Upper lobe of left lung (tissue), 6 donors: Measurements from ENCODE around the gene BNIP1. TPM values are rescaled to one million over a fixed set of nuclear protein-coding genes. Genes with fewer than 3 reads are reported as not detected.
A peak's percentile ranks its signal among the peaks of the same experiment; 100 is the strongest.

ENCODE experiments used
- ATAC-seq, 2 donors: fragments of 200-7000 bp; cut with Tn5 transposase; one replicate each; pipeline ENCODE4 v1.9.1; 2022; ENCODE audit warnings: mild to moderate bottlenecking in 2 of 2, moderate library complexity in 2 of 2; ENCODE audit not compliant: low FRiP score in 2 of 2
- DNase-seq, 2 donors: peaks; one replicate each; pipeline ENCODE4 v3.0.0-alpha.2; 2019 to 2020
- H3K27ac ChIP-seq, 4 donors: fragments of 200-600 bp; sonication (generic); one replicate each; pipeline ENCODE4 v1.5.1; 2016 to 2019
- H3K27me3 ChIP-seq, 4 donors: fragments of 200-600 bp; sonication (generic); one replicate each; pipeline ENCODE4 v1.5.1; 2017 to 2019
- H3K36me3 ChIP-seq, 4 donors: fragments of 200-600 bp; sonication (generic); one replicate each; pipeline ENCODE4 v1.5.1; 2016 to 2019
- H3K4me1 ChIP-seq, 4 donors: fragments of 200-600 bp; sonication (generic); one replicate each; pipeline ENCODE4 v1.5.1; 2018 to 2019
- H3K4me3 ChIP-seq, 4 donors: fragments of 200-600 bp; sonication (generic); one replicate each; pipeline ENCODE4 v1.5.1; 2017 to 2019; ENCODE audit warnings: mild to moderate bottlenecking in 2 of 4, moderate library complexity in 1 of 4
- H3K9me3 ChIP-seq, 4 donors: fragments of 200-600 bp; sonication (generic); one replicate each; pipeline ENCODE4 v1.5.1; 2018 to 2019
- CTCF ChIP-seq, 6 experiments: fragments of 450-650 bp in 4 of 6; fragments of 200-600 bp in 2 of 6; sonication (generic) in 2 of 6; IDR thresholded peaks; one replicate each; pipeline ENCODE4 v1.5.1; 2016 to 2019; ENCODE audit warnings: antibody characterized with exemption in 6 of 6
- EP300 ChIP-seq, 4 donors: sonication (generic); formaldehyde crosslinking; IDR thresholded peaks; one replicate each; pipeline ENCODE4 v1.5.1; 2017; ENCODE audit warnings: antibody characterized with exemption in 4 of 4, control low read depth in 2 of 4
- POLR2A ChIP-seq, 4 donors: fragments of 450-650 bp; IDR thresholded peaks; one replicate each; pipeline ENCODE4 v1.5.1; 2016 to 2017; ENCODE audit warnings: antibody characterized with exemption in 4 of 4, mild to moderate bottlenecking in 2 of 4
- POLR2AphosphoS5 ChIP-seq, 2 donors: sonication (generic); formaldehyde crosslinking; IDR thresholded peaks; one replicate each; pipeline ENCODE4 v1.5.1; 2017; ENCODE audit warnings: antibody characterized with exemption in 2 of 2
- WGBS, 2 donors: methylation state at CpG; one replicate each; pipeline ENCODE4 v1.1.5; 2017 to 2018; 5-methylcytosine and 5-hydroxymethylcytosine counted together
- total RNA-seq, 6 donors: library from RNA; depleted of rRNA in 4 of 6; stranded (reverse); fragments of >200 nt in 4 of 6; gene quantifications; one replicate each; pipeline versions ENCODE4 v1.1.0 to v1.2.1, GENCODE V29; 2016 to 2021
- donor health status: DM: no; HTN: no; CAD: no; lungs with moderate emphysema.
- donor health status: DM: no; HTN: yes; CAD: no; lungs with severe emphysema.

BNIP1 gene
- total RNA-seq, 6 donors from 2014 or later, result 2.1 to 12.5 (median 10.6) TPM

GRCh38 chr5:173197375-173197891, 53.1 kb downstream of the BNIP1 start:
- no peaks in the 10 kb centered on the region for H3K27me3 ChIP-seq
- H3K4me1 ChIP-seq, result no peaks in the 10 kb centered on the region
- peaks cover 0 to 13% (median 7%) of the 10 kb centered on the region in 4 donors for H3K9me3 ChIP-seq
- TF ChIP-seq POLR2AphosphoS5 (IDR thresholded peaks at IDR 0.05) (no peak), EP300 (IDR thresholded peaks at IDR 0.05) (no peak), CTCF (IDR thresholded peaks at IDR 0.05) (no peak), POLR2A (IDR thresholded peaks at IDR 0.05) (no peak)
- ATAC-seq, result no peak
- WGBS, 2 donors, result 85 to 95% methylated on average over 9 of the region's 9 CpGs
- H3K27ac ChIP-seq, result no peak overlapping the region
- no peak overlapping the region for H3K4me3 ChIP-seq
- no peaks in the 10 kb centered on the region for H3K36me3 ChIP-seq
- no peak for DNase-seq

- no peak overlapping the region for H3K4me3 ChIP-seq
- 79 to 81% methylated on average over 7 of the region's 7 CpGs for WGBS, 2 donors
- H3K9me3 ChIP-seq, result peaks cover 0 to 13% (median 7%) of the 10 kb centered on the region in 4 donors
- no peak for ATAC-seq
- no peak for DNase-seq
- no peaks in the 10 kb centered on the region for H3K4me1 ChIP-seq
- TF ChIP-seq EP300 (IDR thresholded peaks at IDR 0.05), result no peak
- no peak for TF ChIP-seq CTCF (IDR thresholded peaks at IDR 0.05)
- TF ChIP-seq POLR2AphosphoS5 (IDR thresholded peaks at IDR 0.05), result no peak
- no peak for TF ChIP-seq POLR2A (IDR thresholded peaks at IDR 0.05)
- H3K36me3 ChIP-seq, result no peaks in the 10 kb centered on the region
- H3K27ac ChIP-seq, result no peak overlapping the region
- peaks cover 0 to 4% (median 0%) of the 10 kb centered on the region in 4 donors for H3K27me3 ChIP-seq
These were observed 53.7 kb downstream of the BNIP1 start for GRCh38 chr5:173198049-173198448.

- no peaks in the 10 kb centered on the region for H3K36me3 ChIP-seq
- H3K27ac ChIP-seq, result no peak overlapping the region
- DNase-seq (no peak), ATAC-seq (no peak)
- no peak for TF ChIP-seq CTCF (IDR thresholded peaks at IDR 0.05)
- TF ChIP-seq EP300 (IDR thresholded peaks at IDR 0.05), result no peak
- TF ChIP-seq POLR2A (IDR thresholded peaks at IDR 0.05), result no peak
- no peak for TF ChIP-seq POLR2AphosphoS5 (IDR thresholded peaks at IDR 0.05)
- H3K4me3 ChIP-seq, result no peak overlapping the region
- peaks cover 0 to 13% (median 7%) of the 10 kb centered on the region in 4 donors for H3K9me3 ChIP-seq
- H3K4me1 ChIP-seq, result no peaks in the 10 kb centered on the region
- H3K27me3 ChIP-seq, result peaks cover 0 to 6% (median 0%) of the 10 kb centered on the region in 4 donors
These were observed 56.0 kb downstream of the BNIP1 start for GRCh38 chr5:173200356-173200755.

GRCh38 chr5:173201636-173202265, 57.4 kb downstream of the BNIP1 start:
- peak in 1 of 2 donors; percentile 60 for ATAC-seq
- no peak overlapping the region for H3K27ac ChIP-seq
- peak in 1 of 2 donors; percentile 59 for DNase-seq
- 84% methylated on average over 10 to 11 of the region's 13 CpGs for WGBS, 2 donors
- H3K4me1 ChIP-seq, result no peaks in the 10 kb centered on the region
- H3K27me3 ChIP-seq, result peaks cover 0 to 6% (median 0%) of the 10 kb centered on the region in 4 donors
- no peak overlapping the region for H3K4me3 ChIP-seq
- peaks cover 0 to 13% (median 7%) of the 10 kb centered on the region in 4 donors for H3K9me3 ChIP-seq
- TF ChIP-seq CTCF (IDR thresholded peaks at IDR 0.05) (no peak), EP300 (IDR thresholded peaks at IDR 0.05) (no peak), POLR2AphosphoS5 (IDR thresholded peaks at IDR 0.05) (no peak), POLR2A (IDR thresholded peaks at IDR 0.05) (no peak)
- no peaks in the 10 kb centered on the region for H3K36me3 ChIP-seq
